GM19455 (cell line): ENCODE results near the gene SCFD2.
A peak's percentile ranks its signal among the peaks of the same experiment; 100 is the strongest.
"Not testable (repeated sequence)": the region's sequence is repeated elsewhere in the genome, so short reads cannot be mapped to it uniquely, and the experiment has no call there.

ENCODE experiments used
- ATAC-seq: cut with Tn5 transposase; IDR thresholded peaks from one replicate; pipeline ENCODE4 v1.9.1; 2021; ENCODE audit not compliant: unreplicated experiment

The SCFD2 gene

DNA sequence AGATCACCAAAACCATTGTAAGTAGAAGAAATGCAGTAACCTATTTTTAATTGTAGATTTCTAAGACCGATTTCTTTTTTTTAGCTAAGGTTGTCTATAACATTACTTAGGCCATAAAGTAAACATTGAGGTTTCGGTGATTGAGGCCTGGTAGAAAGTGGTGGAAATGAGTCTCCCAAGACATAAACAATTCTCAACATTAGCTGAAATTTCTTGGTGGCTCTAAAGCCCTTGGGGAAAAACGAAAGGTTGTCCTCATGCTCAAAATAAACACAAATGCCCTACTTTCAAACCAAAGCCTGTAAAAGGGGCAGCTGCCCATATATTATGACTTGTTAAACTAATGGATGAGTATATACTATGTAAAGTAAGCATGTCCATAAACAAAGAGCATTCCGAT is 98.8 kb downstream of the SCFD2 start:
- no peak for ATAC-seq

DNA sequence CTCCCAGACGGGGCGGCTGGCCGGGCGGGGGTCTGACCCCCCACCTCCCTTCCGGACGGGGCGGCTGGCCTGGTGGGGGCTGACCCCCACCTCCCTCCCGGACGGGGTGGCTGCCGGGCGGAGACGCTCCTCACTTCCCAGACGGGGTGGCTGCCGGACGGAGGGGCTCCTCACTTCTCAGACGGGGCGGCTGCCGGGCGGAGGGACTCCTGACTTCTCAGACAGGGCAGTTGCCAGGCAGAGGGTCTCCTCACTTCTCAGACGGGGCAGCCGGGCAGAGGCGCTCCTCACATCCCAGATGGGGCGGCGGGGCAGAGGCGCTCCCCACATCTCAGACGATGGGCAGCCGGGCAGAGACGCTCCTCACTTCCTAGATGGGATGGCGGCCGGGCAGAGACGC is 109.9 kb downstream of the SCFD2 start:
- ATAC-seq = not testable (repeated sequence)

DNA sequence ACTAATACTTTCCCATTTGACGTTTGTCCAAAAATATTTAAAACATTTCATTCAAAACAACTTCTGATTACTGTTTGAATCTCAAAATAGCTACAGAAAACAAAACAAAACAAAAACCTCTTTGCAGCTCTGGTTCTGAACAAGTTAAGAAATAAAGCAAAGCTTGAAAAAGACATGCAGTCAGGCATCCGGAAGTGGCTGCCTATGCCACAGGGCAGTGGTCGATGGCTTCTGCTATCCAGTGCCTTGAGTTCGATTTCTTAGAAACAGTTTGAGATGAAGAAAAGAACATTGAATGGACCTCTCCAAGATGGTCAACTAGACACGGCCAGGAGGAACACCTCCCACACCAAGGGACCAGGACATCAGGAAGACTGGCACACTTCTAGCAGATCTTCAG is 125.3 kb downstream of the SCFD2 start:
- ATAC-seq = no peak

DNA sequence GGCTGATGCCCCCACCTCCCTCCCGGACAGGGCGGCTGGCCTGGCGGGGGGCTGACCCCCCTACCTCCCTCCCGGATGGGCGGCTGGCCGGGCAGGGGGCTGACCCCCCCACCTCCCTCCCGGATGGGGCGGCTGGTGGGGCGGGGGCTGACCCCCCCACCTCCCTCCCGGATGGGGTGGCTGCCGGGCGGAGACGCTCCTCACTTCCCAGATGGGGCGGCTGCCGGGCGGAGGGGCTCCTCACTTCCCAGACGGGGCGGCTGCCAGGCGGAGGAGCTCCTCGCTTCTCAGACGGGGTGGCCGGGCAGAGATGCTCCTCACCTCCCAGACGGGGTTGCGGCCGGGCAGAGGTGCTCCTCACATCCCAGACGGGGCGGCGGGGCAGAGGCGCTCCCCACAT is 127.5 kb downstream of the SCFD2 start:
- ATAC-seq = not testable (repeated sequence)

DNA sequence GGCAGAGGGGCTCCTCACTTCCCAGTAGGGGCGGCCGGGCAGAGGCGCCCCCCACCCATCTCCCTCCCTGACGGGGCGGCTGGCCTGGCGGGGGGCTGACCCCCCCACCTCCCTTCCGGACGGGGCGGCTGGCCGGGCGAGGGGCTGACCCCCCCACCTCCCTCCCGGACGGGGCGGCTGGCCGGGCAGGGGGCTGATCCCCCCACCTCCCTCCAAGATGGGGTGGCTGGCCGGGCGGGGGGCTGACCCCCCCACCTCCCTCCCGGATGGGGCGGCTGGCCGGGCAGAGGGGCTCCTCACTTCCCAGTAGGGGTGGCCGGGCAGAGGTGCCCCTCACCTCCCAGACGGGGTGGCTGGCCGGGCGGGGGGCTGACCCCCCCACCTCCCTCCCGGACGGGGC is 128.1 kb downstream of the SCFD2 start:
- not testable (repeated sequence) for ATAC-seq

DNA sequence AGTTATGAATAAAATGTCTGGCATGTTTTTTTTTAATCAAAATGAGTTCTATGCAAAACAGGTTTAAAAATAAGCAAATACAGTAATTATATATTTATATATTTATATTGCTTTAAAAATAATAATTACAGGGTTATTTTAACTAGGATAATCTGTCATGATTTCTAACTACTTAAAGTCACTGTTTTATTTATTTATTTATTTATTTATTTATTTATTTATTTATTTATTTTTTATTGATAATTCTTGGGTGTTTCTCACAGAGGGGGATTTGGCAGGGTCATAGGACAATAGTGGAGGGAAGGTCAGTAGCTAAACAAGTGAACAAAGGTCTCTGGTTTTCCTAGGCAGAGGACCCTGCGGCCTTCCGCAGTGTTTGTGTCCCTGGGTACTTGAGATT is 129.2 kb downstream of the SCFD2 start:
- ATAC-seq = not testable (repeated sequence)

DNA sequence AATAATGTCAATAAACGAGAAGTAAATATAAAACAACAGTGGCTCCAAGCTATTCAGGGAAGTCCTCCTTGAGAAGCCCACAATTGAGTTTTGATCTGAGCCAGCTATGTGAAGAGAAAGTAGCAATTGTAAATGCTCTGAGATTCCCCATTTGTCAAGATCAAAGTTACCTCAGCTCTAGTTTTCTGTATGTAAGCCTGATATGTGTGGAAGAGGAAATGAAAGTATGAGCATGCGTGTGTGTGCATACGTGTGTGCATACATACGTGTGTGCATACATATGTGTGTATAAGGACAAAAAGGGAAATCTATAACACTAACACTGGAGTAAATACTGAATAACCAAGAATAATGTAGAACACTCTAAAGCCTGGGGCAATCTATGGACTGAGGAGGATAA is 130.3 kb downstream of the SCFD2 start:
- ATAC-seq = no peak

DNA sequence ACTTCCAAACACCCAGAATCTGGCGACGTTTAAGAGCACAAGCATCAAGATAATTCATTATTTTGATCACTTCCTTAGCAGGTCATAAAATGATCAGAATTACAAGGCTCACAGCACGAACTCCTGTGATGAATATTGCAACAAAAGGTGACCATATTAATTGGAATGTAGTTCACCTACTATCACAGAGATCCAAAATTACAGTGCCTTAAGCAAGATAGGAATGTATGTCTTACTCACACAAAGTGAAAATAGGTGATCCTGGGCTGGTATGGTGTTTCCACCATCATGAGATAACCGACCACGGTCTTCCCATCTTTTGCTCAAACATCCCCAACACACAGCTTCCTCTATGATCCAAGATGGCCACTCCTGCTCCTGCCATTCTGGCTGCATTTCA is 131.2 kb downstream of the SCFD2 start:
- no peak for ATAC-seq

DNA sequence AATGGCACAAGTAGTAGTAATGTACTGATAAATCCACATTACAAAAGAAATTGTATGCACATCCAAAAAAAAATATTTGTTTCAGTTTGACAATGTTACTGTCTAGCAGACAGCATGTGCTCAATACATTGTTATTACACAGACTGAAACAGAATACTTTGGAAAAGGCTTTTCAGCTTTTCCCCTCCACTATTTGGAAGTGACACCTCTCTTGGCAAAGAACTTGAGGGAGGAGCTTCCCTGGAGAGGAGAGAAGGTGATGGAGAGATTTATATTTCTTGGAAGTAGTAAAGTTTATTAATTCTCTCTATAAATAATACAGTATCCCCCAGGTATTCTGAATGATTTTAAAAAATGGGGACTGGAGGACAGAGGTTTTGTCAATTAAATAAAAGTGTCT is 131.8 kb downstream of the SCFD2 start:
- ATAC-seq = no peak

DNA sequence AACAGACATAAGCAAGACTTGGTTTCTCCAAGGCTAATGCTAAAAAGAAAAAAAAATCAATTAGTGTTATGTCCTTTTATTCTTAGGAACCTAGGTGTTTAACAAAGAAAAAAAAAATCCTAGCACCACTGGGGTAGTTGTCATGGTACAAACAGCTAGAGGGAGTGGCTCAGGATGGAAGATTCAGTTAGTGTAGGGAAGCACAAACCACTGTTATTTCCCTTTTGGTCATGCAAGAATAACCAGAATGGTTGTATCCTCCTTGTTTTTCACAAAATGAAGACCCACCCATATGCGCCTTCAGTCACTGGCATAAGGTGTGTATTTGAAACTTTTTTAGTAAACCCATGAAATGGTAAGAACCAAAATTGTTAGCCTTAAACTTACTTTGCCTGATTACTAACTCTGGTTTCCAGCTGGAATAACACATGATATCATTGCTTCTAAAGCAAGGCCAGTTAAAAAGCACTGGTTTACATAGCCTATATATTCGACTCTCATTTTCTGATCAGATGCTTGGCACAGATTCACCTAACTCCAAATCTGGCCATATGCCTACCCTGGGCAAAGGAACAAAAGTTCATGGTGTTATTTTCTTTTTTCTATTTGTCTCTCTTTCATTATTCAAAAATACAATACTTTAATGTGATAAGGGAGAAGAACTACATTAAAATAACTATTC is 132.6 kb downstream of the SCFD2 start:
- no peak for ATAC-seq

DNA sequence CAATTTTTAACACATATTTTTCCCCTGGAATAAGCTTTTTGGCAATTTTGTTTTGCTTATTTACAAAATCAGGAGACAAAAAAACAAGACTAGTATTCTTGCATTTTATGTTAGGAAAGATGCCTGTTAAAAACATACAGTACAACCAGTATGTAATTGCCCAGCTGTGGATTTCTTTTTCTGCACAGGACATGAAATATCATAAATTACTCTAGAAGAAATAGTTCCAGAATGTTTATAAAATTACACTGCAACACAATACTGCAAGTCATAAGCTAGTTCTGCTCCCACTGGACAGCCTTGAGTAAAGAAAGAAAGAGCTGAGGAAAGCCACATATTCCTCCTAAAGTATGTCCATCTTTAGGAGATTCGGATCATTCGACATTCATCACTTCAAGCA is 133.5 kb downstream of the SCFD2 start:
- no peak for ATAC-seq

DNA sequence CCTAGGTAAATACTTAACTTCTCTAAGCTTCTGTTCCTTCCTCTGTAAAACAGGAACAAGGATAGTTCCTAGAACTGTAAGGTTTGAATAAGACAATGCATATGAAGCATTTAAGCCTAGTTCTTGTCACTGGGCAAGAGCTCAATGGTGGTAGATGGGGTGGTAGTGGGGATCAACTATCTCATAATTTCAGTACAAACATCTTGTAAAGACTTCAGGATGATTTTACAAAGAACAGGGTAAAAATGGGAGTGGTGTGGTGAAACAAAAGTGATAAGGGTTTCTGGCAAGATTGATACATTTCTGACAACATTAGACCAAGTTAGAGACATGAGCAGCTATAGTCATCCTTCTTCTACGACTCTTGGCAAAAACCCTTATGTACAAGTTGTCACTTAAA is 137.8 kb downstream of the SCFD2 start:
- ATAC-seq = no peak

DNA sequence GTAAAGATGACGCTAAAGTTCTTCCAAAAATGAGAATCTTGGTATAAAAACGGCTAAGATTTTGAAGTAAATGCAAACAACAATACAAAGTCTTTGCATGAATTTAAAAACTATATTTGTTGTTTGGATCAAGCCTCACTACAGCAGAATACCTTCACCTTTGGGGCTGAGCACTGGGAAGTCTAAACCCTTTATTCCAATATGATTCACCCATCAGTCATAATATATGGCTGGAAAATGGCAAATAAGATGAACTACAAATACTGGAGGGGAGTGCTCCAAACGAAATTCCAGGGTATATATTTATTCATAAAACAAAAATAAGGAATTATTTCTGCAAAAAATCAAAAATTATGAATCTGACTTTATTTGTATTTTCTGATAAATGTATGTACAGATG is 138.4 kb downstream of the SCFD2 start:
- no peak for ATAC-seq

DNA sequence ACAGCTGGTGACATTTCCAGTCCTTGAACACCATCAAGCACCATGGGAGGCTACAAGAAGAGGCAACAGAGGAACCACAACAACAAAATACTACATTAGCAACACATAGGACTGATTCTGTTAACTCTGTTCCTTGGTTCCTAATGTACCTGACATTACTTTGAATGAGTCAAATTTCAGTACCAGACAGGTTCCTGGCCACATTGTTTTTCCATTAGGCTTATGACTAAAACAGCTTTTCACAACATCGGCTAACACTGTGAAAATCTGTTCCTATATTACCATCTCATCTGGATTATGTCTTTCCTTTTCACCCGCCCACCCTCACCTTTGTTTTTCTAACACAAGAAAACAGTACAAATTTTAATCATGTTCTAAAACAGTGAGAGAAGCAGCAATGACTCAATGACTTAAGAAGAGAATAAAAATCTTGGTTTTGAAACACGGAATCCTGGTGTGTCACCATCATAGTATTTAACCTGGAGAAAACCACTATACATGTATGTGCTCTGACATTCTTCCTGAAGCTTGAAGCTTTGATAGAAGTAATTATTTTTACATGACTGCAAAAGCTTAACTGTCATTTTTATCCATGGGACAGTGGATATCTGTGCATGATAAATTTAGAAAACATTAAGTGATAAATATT is 143.9 kb downstream of the SCFD2 start:
- no peak for ATAC-seq

DNA sequence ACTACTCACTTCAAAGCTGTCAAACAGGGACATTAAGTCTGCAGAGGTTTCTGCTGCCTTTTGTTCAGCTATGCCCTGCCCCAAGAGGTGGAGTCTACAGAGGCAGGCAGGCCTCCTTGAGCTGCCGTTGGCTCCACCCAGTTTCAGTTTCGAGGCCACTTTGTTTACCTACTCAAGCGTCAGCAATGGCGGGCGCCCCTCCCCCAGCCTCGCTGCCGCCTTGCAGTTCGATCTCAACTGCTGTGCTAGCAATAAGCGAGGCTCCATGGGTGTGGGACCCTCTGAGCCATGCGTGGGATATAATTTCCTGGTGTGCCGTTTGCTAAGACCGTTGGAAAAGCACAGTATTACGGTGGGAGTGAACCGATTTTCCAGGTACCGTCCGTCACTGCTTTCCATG is 146.7 kb downstream of the SCFD2 start:
- ATAC-seq = not testable (repeated sequence)

DNA sequence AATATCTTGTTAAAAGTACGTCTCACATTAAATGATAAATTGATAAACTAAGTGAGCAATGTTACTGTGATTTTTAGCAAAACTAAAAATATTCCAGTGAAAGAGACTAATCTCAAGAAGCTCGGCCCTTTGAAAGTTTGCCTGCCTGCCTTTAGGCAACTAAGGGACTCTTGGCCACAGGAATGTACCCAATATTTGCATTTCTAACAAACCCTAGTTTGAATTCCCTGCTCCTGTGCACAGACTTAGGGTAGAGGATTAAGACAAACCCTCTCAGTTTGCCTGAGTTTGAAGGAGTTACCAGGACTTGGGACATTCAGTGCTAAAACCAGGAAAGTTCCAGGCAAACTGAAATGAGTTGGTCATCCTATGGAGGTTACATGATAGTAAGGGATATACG is 157.1 kb downstream of the SCFD2 start:
- no peak for ATAC-seq

DNA sequence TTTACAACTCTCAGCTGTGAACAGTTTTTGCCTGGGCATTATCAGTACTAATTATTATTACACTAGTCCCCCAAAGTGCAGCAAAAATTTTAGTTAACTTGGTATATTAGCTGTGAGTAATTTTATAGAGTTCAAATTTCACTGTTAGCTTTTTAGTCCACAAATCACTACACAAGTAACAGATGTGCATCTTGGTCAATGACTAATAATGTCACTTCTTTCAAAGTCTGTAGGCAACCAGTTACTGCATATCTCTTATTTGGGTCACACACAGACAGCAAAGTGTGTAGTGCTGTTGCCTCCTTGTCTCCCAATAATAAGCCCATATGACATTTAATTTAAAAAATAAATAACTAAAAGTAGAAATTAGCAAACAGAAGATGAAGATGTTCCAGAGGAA is 159.9 kb downstream of the SCFD2 start:
- ATAC-seq = no peak

DNA sequence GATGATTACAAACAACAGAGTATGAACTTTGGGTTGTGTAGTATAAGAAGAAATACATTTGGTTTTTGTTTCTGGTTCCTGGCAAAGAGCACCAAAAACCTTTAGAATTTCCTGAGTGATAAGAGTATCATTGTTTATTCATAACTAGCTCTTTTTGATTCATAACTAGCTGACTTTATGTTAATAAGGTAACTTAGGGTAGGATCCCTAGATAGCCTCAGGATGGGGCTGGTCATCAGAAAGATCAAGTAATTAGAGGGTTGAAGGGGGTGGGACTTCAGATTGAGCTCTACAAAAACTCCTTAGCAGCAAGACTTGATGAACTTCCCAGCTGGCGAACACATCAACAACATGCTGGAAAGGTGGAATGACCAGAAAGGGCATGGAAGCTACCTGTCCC is 166.5 kb downstream of the SCFD2 start:
- ATAC-seq = no peak

DNA sequence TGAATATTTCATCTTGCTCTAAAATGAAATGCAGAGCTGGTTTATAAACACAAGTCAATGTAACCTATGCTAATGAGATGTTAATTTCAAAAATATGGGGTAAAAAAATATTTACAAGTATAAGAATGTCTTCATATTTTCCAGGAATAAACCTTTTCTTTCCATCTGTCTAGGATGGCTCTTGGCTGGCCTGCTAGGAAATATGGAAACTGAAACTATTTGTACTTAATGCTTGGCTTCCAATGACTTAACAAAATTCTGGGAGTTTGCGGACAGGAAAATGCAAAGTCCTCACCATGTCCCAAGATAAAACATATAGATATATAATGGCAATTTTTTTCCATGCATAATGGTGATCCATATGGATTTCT is 168.1 kb downstream of the SCFD2 start:
- no peak for ATAC-seq

DNA sequence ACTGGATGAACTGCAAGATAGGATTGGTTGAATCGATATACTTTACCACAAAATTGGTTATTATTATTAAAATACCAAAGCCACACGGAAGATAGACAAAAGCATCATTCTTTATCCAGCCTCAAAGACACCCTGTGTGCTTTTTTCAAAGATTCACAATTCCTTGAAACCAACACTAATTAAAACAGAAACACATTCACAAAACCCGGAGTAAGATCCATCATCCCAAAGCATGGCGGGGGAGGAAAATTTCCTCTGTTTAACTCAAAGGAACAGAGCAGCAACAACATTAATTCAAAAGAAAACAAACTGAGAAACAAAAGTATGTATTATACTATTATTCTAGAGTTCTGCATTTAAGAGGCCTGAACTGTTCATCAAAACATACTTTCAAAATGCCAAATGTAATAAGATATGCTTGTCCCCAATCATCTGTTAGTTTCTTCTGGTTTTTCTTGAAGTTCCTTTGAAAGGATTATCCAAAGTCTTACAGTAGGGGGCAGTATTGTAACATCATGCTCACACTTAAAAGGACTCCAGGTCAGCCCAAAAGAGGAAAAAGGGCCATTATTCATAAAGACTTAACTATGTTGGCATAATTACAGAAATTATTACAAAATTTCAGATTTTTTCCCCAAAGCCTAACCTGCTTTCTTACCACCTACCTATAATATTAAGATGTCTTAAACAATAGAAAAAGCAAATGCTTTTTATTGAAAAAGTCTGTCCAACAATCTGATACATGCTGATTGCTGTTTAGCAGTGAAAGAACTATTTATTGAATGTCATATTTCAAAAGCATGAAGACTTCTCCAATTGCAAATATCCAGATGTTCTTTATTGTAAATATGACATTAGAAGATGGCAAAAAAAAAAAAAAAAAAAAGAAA is 168.7 kb downstream of the SCFD2 start:
- ATAC-seq = peak; percentile 61

DNA sequence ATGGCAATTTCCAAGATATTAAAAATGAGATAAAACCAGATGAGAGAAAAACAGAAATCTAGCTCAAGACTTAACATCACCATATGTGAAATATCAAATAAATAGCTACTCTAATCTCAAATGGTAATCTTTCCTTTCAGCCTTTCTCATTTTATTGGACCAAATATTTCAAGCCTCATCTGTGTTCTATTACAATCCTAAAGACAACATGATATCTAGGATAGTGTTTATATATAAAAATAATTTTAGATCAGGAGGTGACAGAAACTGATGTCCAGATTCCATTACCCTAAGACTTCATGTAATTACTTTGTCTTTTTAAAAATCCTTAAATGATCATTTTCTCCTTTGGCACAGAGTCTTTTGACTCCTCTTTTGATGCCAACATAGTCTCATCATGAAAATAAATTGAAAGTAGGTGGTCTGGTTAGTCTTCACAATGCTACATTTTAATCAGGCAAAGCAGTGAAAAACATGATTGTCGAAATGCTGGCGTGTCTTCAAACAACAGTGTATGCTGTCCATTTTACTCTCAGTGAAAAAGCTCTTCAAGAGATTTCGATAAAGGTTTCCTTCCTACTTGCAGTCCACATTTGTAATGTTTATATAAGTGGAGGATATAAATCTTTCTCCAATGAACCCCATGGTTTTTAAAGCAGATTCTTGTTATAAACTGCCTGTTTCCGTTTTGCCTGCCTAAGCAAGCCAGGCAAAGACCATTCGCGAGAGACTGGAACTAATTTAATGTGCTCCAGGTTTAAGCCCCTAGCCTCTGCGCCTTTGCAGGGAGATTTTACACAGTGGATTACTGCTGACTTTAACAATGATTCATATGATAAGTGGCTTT is 169.8 kb downstream of the SCFD2 start:
- no peak for ATAC-seq
